H54 (cell line): Measurements from ENCODE around the gene OR5AU1.

Experiments
- DNase-seq: peaks from one replicate; pipeline ENCODE4 v3.0.0; 2011; ENCODE audit warnings: low spot score, mixed read lengths; ENCODE audit not compliant: insufficient read length
- FAIRE-seq: peaks from 3 replicates; lab custom pipeline; 2011; peaks lifted over from hg19 to GRCh38; lab: Jason Lieb, UNC
- POLR2A ChIP-seq: IDR thresholded peaks from 2 replicates; pipeline ENCODE4 v1.6.1; 2011; ENCODE audit warnings: low read depth, mild to moderate bottlenecking, low read length

OR5AU1 gene

DNA sequence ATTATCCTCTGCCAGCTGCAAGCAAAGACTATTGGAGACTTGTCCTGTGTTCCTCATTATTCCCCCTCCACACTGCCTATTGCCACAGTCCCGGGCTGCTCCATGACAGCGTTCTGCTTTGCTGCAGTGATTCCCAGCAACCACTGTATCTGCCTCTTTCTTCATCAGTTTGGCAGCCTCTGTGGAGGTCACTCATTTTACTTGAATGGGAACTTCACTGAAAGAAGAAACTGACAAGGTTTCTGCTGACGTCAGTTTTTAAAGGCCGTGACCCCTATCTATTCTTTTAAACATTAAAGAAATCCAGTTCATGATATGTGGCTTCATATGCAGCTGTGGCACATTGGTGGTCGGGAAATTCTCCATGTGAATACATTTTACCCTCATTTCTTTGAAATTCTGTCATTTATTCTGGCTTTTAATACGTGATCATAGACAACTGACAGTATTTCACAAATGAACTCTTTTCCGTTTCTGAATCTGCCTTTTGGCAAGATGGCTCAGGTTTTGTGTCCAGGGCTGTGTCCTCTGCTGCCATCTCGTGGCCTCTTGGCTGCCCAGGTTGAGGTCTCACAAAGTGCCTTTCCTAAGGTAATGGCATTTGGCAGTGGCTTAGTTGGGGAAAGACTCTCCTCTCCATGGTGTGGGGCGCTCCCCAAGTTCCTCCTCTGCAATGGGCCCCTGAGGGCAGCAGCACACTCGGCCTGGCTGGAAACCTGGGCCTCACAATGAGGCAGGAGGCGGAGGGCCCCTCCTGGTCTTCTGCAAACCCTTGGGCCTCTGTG is 49.2 kb downstream of the OR5AU1 start:
- TF ChIP-seq POLR2A, result no peak
- peak; percentile 48 for FAIRE-seq
- DNase-seq, result no peak

DNA sequence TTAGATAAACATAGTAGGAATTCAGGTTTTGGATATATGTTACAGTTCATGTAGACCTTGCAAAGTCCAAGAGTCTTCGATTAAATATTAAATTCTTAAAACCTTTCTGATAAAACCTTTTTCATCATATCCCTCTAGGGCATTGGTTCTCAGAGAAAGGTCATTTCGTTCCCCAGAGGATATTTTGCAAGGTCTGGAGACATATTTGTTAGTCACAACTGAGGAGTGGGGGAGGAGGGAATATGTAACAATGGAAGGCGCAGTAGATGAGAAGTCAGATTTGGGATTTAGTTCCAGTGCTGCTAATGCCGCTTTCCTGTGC is 49.7 kb downstream of the OR5AU1 start:
- TF ChIP-seq POLR2A, result no peak
- DNase-seq, result no peak
- FAIRE-seq, result no peak

DNA sequence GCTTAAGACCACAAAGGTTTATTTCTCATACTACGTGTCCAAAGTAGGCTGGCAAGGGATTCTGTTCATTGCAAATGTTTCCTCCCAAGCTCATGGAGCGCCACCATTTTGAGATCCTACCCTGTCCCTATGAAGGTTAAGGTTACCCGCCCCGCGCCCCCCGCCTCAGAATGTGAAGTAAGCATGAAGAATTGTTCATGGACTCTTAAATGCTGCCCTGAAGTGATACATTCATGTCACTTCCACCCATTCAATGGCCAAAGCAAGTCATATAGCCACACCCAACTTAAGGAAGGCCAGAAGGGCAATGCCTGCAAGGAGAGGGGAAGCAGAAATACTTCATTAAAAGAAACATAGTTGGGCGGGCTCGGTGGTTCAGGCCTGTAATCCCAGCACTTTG is 50.8 kb downstream of the OR5AU1 start:
- FAIRE-seq (no peak), DNase-seq (no peak)
- TF ChIP-seq POLR2A, result no peak
